GM19463 (cell line): ENCODE data around the gene KCNMB3.
"Not testable (repeated sequence)": the region's sequence is repeated elsewhere in the genome, so short reads cannot be mapped to it uniquely, and the experiment has no call there.

Experiments
- ATAC-seq: cut with Tn5 transposase; IDR thresholded peaks from one replicate; pipeline ENCODE4 v1.9.1; 2021; ENCODE audit warnings: mild to moderate bottlenecking, moderate library complexity; ENCODE audit not compliant: unreplicated experiment

Gene KCNMB3

GRCh38 chr3:179250803-179251476 lies at the start of gene KCNMB3:
Gene KCNMB3 (minus strand): TSS chr3:179251114. CDS start chr3:179250990, 124 bp downstream.
- ATAC-seq: no peak

- peak; percentile 67 for ATAC-seq
Measured at GRCh38 chr3:179299999-179300613, 49.2 kb upstream of the KCNMB3 start.

- ATAC-seq: no peak
Measured at GRCh38 chr3:179299316-179299715, 48.4 kb upstream of the KCNMB3 start.

GRCh38 chr3:179297971-179298725 lies 47.2 kb upstream of the KCNMB3 start:
- no peak for ATAC-seq

- ATAC-seq: no peak
Measured at GRCh38 chr3:179292450-179292849, 41.5 kb upstream of the KCNMB3 start.

- ATAC-seq: no peak
Measured at GRCh38 chr3:179289295-179289694, 38.4 kb upstream of the KCNMB3 start.

GRCh38 chr3:179288845-179289244 lies 37.9 kb upstream of the KCNMB3 start:
- ATAC-seq: no peak

- ATAC-seq: no peak
Measured at GRCh38 chr3:179286331-179286730, 35.4 kb upstream of the KCNMB3 start.

GRCh38 chr3:179281825-179282224 lies 30.9 kb upstream of the KCNMB3 start:
- no peak for ATAC-seq

GRCh38 chr3:179279837-179280236 lies 28.9 kb upstream of the KCNMB3 start:
- ATAC-seq: no peak

GRCh38 chr3:179278932-179279693 lies 28.2 kb upstream of the KCNMB3 start:
- no peak for ATAC-seq

- ATAC-seq: no peak
Measured at GRCh38 chr3:179278151-179278550, 27.2 kb upstream of the KCNMB3 start.

- ATAC-seq: no peak
Measured at GRCh38 chr3:179276743-179277142, 25.8 kb upstream of the KCNMB3 start.

GRCh38 chr3:179276001-179276400 lies 25.1 kb upstream of the KCNMB3 start:
- ATAC-seq: no peak

- ATAC-seq: not testable (repeated sequence)
Measured at GRCh38 chr3:179274434-179274833, 23.5 kb upstream of the KCNMB3 start.

GRCh38 chr3:179272385-179272784 lies 21.5 kb upstream of the KCNMB3 start:
- ATAC-seq: no peak

- no peak for ATAC-seq
Measured at GRCh38 chr3:179269152-179269707, 18.3 kb upstream of the KCNMB3 start.

GRCh38 chr3:179268400-179269051 lies 17.6 kb upstream of the KCNMB3 start:
- no peak for ATAC-seq

GRCh38 chr3:179266701-179267211 lies 15.8 kb upstream of the KCNMB3 start:
- no peak for ATAC-seq

GRCh38 chr3:179265875-179266274 lies 15.0 kb upstream of the KCNMB3 start:
- peak; percentile 31 for ATAC-seq
